GM12878 (cell line): ENCODE data around the gene CLDN24.

Source experiments
- JUNB ChIP-seq: IDR thresholded peaks from 2 replicates; pipeline ENCODE4 v1.6.1; 2016; ENCODE audit warnings: antibody characterized with exemption, mild to moderate bottlenecking
- POLR2AphosphoS5 ChIP-seq: IDR thresholded peaks from 2 replicates; pipeline ENCODE4 v1.6.1; 2011; ENCODE audit warnings: mild to moderate bottlenecking, low read length, inconsistent platforms
- TAF1 ChIP-seq: IDR thresholded peaks from 2 replicates; pipeline ENCODE4 v1.6.1; 2011; ENCODE audit warnings: mild to moderate bottlenecking, low read depth, low read length, borderline replicate concordance
- ZBED1 ChIP-seq: IDR thresholded peaks from 2 replicates; pipeline ENCODE4 v1.6.1; 2016; ENCODE audit warnings: borderline replicate concordance

GRCh38 chr4:183300070-183300469 is 22.2 kb downstream of the CLDN24 start:
- TF ChIP-seq TAF1 (no peak), JUNB (no peak), POLR2AphosphoS5 (no peak), ZBED1 (no peak)
